ENCODE results near the gene PPP4R4.
"Not testable (repeated sequence)": the region's sequence is repeated elsewhere in the genome, so short reads cannot be mapped to it uniquely, and the experiment has no call there.

PPP4R4 gene

GRCh38 chr14:94267352-94267751, 93.2 kb downstream of the PPP4R4 start:
- Histone ChIP-seq H3K4me3 (ENCODE audit: low read depth, low read length) (no peak overlapping the region), H4K8ac (ENCODE audit: low read depth, low read length) (no peak overlapping the region), H2AK5ac (ENCODE audit: low read length) (no peak overlapping the region), H2AFZ (ENCODE audit: insufficient read depth, low read length, poor library complexity) (no peak overlapping the region), H3K36me3 (ENCODE audit: control insufficient read depth in 1 of 2, insufficient read depth in 2 of 2, low read length in 2 of 2) (no peaks in the 10 kb centered on the region), H3K14ac (ENCODE audit: low read length) (no peak overlapping the region), H3K9me3 (ENCODE audit: insufficient read depth, low read depth, low read length) (no peaks in the 10 kb centered on the region), H3K4ac (ENCODE audit: low read depth, low read length) (no peak overlapping the region), H3K79me1 (ENCODE audit: low read length) (no peaks in the 10 kb centered on the region), H3K27me3 (ENCODE audit: insufficient read depth, low read length) (no peaks in the 10 kb centered on the region), H4K12ac (ENCODE audit: low read depth, low read length) (no peak overlapping the region), H3K23ac (ENCODE audit: low read length) (no peak overlapping the region), H3K9ac (ENCODE audit: low read length) (no peak overlapping the region), H2BK12ac (ENCODE audit: low read length) (no peak overlapping the region), H2BK120ac (ENCODE audit: insufficient read depth, low read length, poor library complexity) (no peak overlapping the region), H3K4me1 (ENCODE audit: control insufficient read depth in 1 of 2, insufficient read depth in 2 of 2, low read length in 2 of 2) (no peaks in the 10 kb centered on the region), H4K91ac (ENCODE audit: low read depth, low read length) (no peak overlapping the region), H3K18ac (ENCODE audit: low read length) (no peak overlapping the region), H3K4me2 (ENCODE audit: low read length) (no peak overlapping the region), H2BK5ac (ENCODE audit: low read depth, low read length, poor library complexity) (no peak overlapping the region), H3K79me2 (ENCODE audit: control insufficient read depth, insufficient read depth, low read length, poor library complexity) (no peaks in the 10 kb centered on the region), H3K27ac (ENCODE audit: low read depth, low read length) (no peak overlapping the region)
- no CpG with 5 or more reads among the region's 1 CpG for WGBS (ENCODE audit: extremely low coverage, insufficient coverage, insufficient read length)
- no peak for DNase-seq

GRCh38 chr14:94268582-94268981, 94.5 kb downstream of the PPP4R4 start:
- not testable (repeated sequence) for H3K4me2 ChIP-seq (ENCODE audit: low read length); H2BK12ac ChIP-seq (ENCODE audit: low read length); H3K79me1 ChIP-seq (ENCODE audit: low read length); H3K4me1 ChIP-seq (ENCODE audit: control insufficient read depth in 1 of 2, insufficient read depth in 2 of 2, low read length in 2 of 2); H2AFZ ChIP-seq (ENCODE audit: insufficient read depth, low read length, poor library complexity); H2BK5ac ChIP-seq (ENCODE audit: low read depth, low read length, poor library complexity); H3K79me2 ChIP-seq (ENCODE audit: control insufficient read depth, insufficient read depth, low read length, poor library complexity); H3K23ac ChIP-seq (ENCODE audit: low read length); H3K14ac ChIP-seq (ENCODE audit: low read length); H3K27ac ChIP-seq (ENCODE audit: low read depth, low read length); H4K91ac ChIP-seq (ENCODE audit: low read depth, low read length); H3K27me3 ChIP-seq (ENCODE audit: insufficient read depth, low read length); H3K4me3 ChIP-seq (ENCODE audit: low read depth, low read length); H3K9me3 ChIP-seq (ENCODE audit: insufficient read depth, low read depth, low read length); H2BK120ac ChIP-seq (ENCODE audit: insufficient read depth, low read length, poor library complexity); H3K36me3 ChIP-seq (ENCODE audit: control insufficient read depth in 1 of 2, insufficient read depth in 2 of 2, low read length in 2 of 2); H2AK5ac ChIP-seq (ENCODE audit: low read length); H3K4ac ChIP-seq (ENCODE audit: low read depth, low read length); DNase-seq; H4K8ac ChIP-seq (ENCODE audit: low read depth, low read length); H3K9ac ChIP-seq (ENCODE audit: low read length); H3K18ac ChIP-seq (ENCODE audit: low read length); H4K12ac ChIP-seq (ENCODE audit: low read depth, low read length)
- WGBS (ENCODE audit: extremely low coverage, insufficient coverage, insufficient read length): no CpG with 5 or more reads among the region's 7 CpGs

GRCh38 chr14:94269156-94269555, 95.0 kb downstream of the PPP4R4 start:
- Histone ChIP-seq H4K12ac (ENCODE audit: low read depth, low read length) (no peak overlapping the region), H2BK120ac (ENCODE audit: insufficient read depth, low read length, poor library complexity) (no peak overlapping the region), H3K27ac (ENCODE audit: low read depth, low read length) (no peak overlapping the region), H3K36me3 (ENCODE audit: control insufficient read depth in 1 of 2, insufficient read depth in 2 of 2, low read length in 2 of 2) (no peaks in the 10 kb centered on the region), H2BK12ac (ENCODE audit: low read length) (no peak overlapping the region), H3K23ac (ENCODE audit: low read length) (no peak overlapping the region), H2AFZ (ENCODE audit: insufficient read depth, low read length, poor library complexity) (no peak overlapping the region), H3K79me2 (ENCODE audit: control insufficient read depth, insufficient read depth, low read length, poor library complexity) (no peaks in the 10 kb centered on the region), H2BK5ac (ENCODE audit: low read depth, low read length, poor library complexity) (no peak overlapping the region), H4K91ac (ENCODE audit: low read depth, low read length) (no peak overlapping the region), H2AK5ac (ENCODE audit: low read length) (no peak overlapping the region), H3K4me2 (ENCODE audit: low read length) (no peak overlapping the region), H3K27me3 (ENCODE audit: insufficient read depth, low read length) (no peaks in the 10 kb centered on the region), H3K4ac (ENCODE audit: low read depth, low read length) (no peak overlapping the region), H4K8ac (ENCODE audit: low read depth, low read length) (no peak overlapping the region), H3K4me1 (ENCODE audit: control insufficient read depth in 1 of 2, insufficient read depth in 2 of 2, low read length in 2 of 2) (no peaks in the 10 kb centered on the region), H3K9ac (ENCODE audit: low read length) (no peak overlapping the region), H3K9me3 (ENCODE audit: insufficient read depth, low read depth, low read length) (no peaks in the 10 kb centered on the region), H3K18ac (ENCODE audit: low read length) (no peak overlapping the region), H3K79me1 (ENCODE audit: low read length) (no peaks in the 10 kb centered on the region), H3K4me3 (ENCODE audit: low read depth, low read length) (no peak overlapping the region), H3K14ac (ENCODE audit: low read length) (no peak overlapping the region)
- no peak for DNase-seq
- WGBS (ENCODE audit: extremely low coverage, insufficient coverage, insufficient read length): no CpG with 5 or more reads among the region's 10 CpGs

GRCh38 chr14:94276898-94277561, 102.9 kb downstream of the PPP4R4 start:
- not testable (repeated sequence) for H3K27me3 ChIP-seq (ENCODE audit: insufficient read depth, low read length); H3K4me2 ChIP-seq (ENCODE audit: low read length); H2BK5ac ChIP-seq (ENCODE audit: low read depth, low read length, poor library complexity); H3K9me3 ChIP-seq (ENCODE audit: insufficient read depth, low read depth, low read length); H4K91ac ChIP-seq (ENCODE audit: low read depth, low read length); H4K12ac ChIP-seq (ENCODE audit: low read depth, low read length); H2AK5ac ChIP-seq (ENCODE audit: low read length); H3K4me1 ChIP-seq (ENCODE audit: control insufficient read depth in 1 of 2, insufficient read depth in 2 of 2, low read length in 2 of 2); H3K4ac ChIP-seq (ENCODE audit: low read depth, low read length); H2BK12ac ChIP-seq (ENCODE audit: low read length); H3K18ac ChIP-seq (ENCODE audit: low read length); H3K27ac ChIP-seq (ENCODE audit: low read depth, low read length); H3K23ac ChIP-seq (ENCODE audit: low read length); H3K36me3 ChIP-seq (ENCODE audit: control insufficient read depth in 1 of 2, insufficient read depth in 2 of 2, low read length in 2 of 2); H4K8ac ChIP-seq (ENCODE audit: low read depth, low read length); H3K9ac ChIP-seq (ENCODE audit: low read length); H2AFZ ChIP-seq (ENCODE audit: insufficient read depth, low read length, poor library complexity); H3K4me3 ChIP-seq (ENCODE audit: low read depth, low read length); H3K79me2 ChIP-seq (ENCODE audit: control insufficient read depth, insufficient read depth, low read length, poor library complexity); H3K14ac ChIP-seq (ENCODE audit: low read length); H2BK120ac ChIP-seq (ENCODE audit: insufficient read depth, low read length, poor library complexity); H3K79me1 ChIP-seq (ENCODE audit: low read length)
- peak in 1 of 2 donors; percentile 13 for DNase-seq
- WGBS (ENCODE audit: extremely low coverage, insufficient coverage, insufficient read length): no CpG with 5 or more reads among the region's 11 CpGs
